GM12878 (cell line): ENCODE measurements around the gene MAPK8. TPM values are rescaled to one million over a fixed set of nuclear protein-coding genes. Genes with fewer than 3 reads are reported as not detected.

Experiments used
- ATAC-seq: fragments of 200-7000 bp; cut with Tn5 transposase; 3 replicates; pipeline ENCODE4 v1.9.1; 2020; ENCODE audit warnings: mild to moderate bottlenecking, moderate library complexity
- BruUV-seq: library from RNA; stranded (reverse); fragments of 400-500 nt; replicated peaks from 2 replicates; lab custom pipeline; 2021; lab: Mats Ljungman, UMichigan
- CTCF ChIA-PET: fragments of 300-600 bp; sonication (Branson Sonifier 250); formaldehyde crosslinking; extraction: SDS; loops from one replicate; lab custom pipeline; 2021; ENCODE audit warnings: inconsistent platforms; lab: Yijun Ruan, JAX
- POLR2A ChIA-PET: fragments of 350-600 bp; formaldehyde crosslinking; extraction: SDS; loops from one replicate; lab custom pipeline; 2021; ENCODE audit warnings: inconsistent platforms; lab: Charles Lee
- RAD21 ChIA-PET: fragments of 300-600 bp; sonication (Branson Sonifier 250); formaldehyde crosslinking; loops from one replicate; lab custom pipeline; 2023; ENCODE audit warnings: antibody characterized with exemption; ENCODE audit not compliant: unreplicated experiment; lab: Charles Lee
- SMC1A ChIA-PET: fragments of 300-600 bp; sonication (Branson Sonifier 250); formaldehyde crosslinking; loops from one replicate; lab custom pipeline; 2023; ENCODE audit not compliant: unreplicated experiment, uncharacterized antibody; lab: Charles Lee
- DNase-seq: peaks from one replicate; pipeline ENCODE4 v3.0.0-alpha.2; 2011; ENCODE audit warnings: low read depth, low spot score
- FAIRE-seq: peaks from 3 replicates; lab custom pipeline; 2011; peaks lifted over from hg19 to GRCh38; lab: Jason Lieb, UNC
- H2AFZ ChIP-seq: 2 replicates; pipeline ENCODE4 v1.6.0; 2011; ENCODE audit warnings: low read depth, low read length, control low read depth; ENCODE audit not compliant: control insufficient read depth
- H3K27ac ChIP-seq: 2 replicates; pipeline ENCODE4 v1.5.1; 2011; ENCODE audit warnings: control low read depth; ENCODE audit not compliant: control insufficient read depth, insufficient read depth
- H3K27me3 ChIP-seq, 2 experiments: replicated peaks in 1 of 2; 2 replicates each; pipeline versions ENCODE4 v1.6.0 to v1.6.1; 2011; ENCODE audit warnings: low read length in 1 of 2; ENCODE audit not compliant: control insufficient read depth in 2 of 2, insufficient read depth in 2 of 2
- H3K36me3 ChIP-seq, 2 experiments: 2 replicates each; pipeline ENCODE4 v1.5.1; 2011; ENCODE audit warnings: low read length in 1 of 2; ENCODE audit not compliant: control insufficient read depth in 2 of 2, insufficient read depth in 2 of 2
- H3K4me1 ChIP-seq: 2 replicates; pipeline ENCODE4 v1.6.1; 2011; ENCODE audit warnings: mild to moderate bottlenecking, low read length, moderate library complexity, mixed read lengths; ENCODE audit not compliant: control insufficient read depth, insufficient read depth
- H3K4me2 ChIP-seq: 2 replicates; pipeline ENCODE4 v1.6.0; 2011; ENCODE audit warnings: control low read depth; ENCODE audit not compliant: control insufficient read depth, insufficient read depth
- H3K4me3 ChIP-seq: fragments of 200-600 bp; sonication (generic); 2 replicates; pipeline ENCODE4 v1.5.1; 2016
- H3K79me2 ChIP-seq: 2 replicates; pipeline ENCODE4 v1.6.0; 2011; ENCODE audit warnings: low read length; ENCODE audit not compliant: control insufficient read depth, insufficient read depth
- H3K9ac ChIP-seq: 2 replicates; pipeline ENCODE4 v1.8.0; 2011; ENCODE audit warnings: low read length, control low read depth, mixed read lengths; ENCODE audit not compliant: control insufficient read depth, insufficient read depth
- H3K9me3 ChIP-seq: replicated peaks from 3 replicates; pipeline ENCODE4 v1.5.1; 2011; ENCODE audit warnings: mild to moderate bottlenecking, low read length; ENCODE audit not compliant: control insufficient read depth, insufficient read depth
- H4K20me1 ChIP-seq: 2 replicates; pipeline ENCODE4 v1.6.0; 2011; ENCODE audit not compliant: control insufficient read depth, insufficient read depth
- HDAC6 ChIP-seq: fragments of 200-600 bp; sonication (generic); IDR thresholded peaks from one replicate; pipeline ENCODE4 v1.8.0; 2017; ENCODE audit warnings: antibody characterized with exemption; ENCODE audit not compliant: unreplicated experiment
- NR2F1 ChIP-seq: fragments of 450-650 bp; conservative IDR thresholded peaks from 2 replicates; pipeline ENCODE4 v1.6.1; 2017; ENCODE audit warnings: mild to moderate bottlenecking
- NRF1 ChIP-seq: conservative IDR thresholded peaks from 2 replicates; pipeline ENCODE4 v1.6.1; 2011; ENCODE audit warnings: mild to moderate bottlenecking, low read depth, low read length, improper control_type of control experiment
- SMAD5 ChIP-seq: IDR thresholded peaks from 2 replicates; pipeline ENCODE4 v1.6.1; 2016; ENCODE audit warnings: antibody characterized with exemption, low read depth
- SUZ12 ChIP-seq: fragments of 200-600 bp; sonication (generic); IDR thresholded peaks from one replicate; pipeline ENCODE4 v1.6.1; 2018; ENCODE audit warnings: antibody characterized with exemption, mild to moderate bottlenecking; ENCODE audit not compliant: unreplicated experiment
- USF2 ChIP-seq: IDR thresholded peaks from 2 replicates; pipeline ENCODE4 v1.6.1; 2011; ENCODE audit warnings: low read depth, low read length, improper control_type of control experiment, borderline replicate concordance
- ZBTB40 ChIP-seq: fragments of 450-650 bp; IDR thresholded peaks from 2 replicates; pipeline ENCODE4 v1.6.1; 2016; ENCODE audit warnings: mild to moderate bottlenecking, moderate library complexity, borderline replicate concordance
- WGBS: methylation state at CpG from one replicate; pipeline ENCODE4 v1.1.6; 2016; ENCODE audit warnings: low lambda C conversion rate; ENCODE audit not compliant: insufficient replicate concordance, insufficient coverage; ENCODE audit errors: missing lambda C conversion rate; 5-methylcytosine and 5-hydroxymethylcytosine counted together
- in situ Hi-C: fragments of 300-500 bp; cut with MboI; formaldehyde crosslinking; loops from 9 replicates; pipeline ENCODE4 v1.14.3; 2018; ENCODE audit warnings: mixed read lengths
- intact Hi-C: fragments of 100-400 bp; cut with micrococcal nuclease; formaldehyde crosslinking; loops from one replicate; pipeline ENCODE4 v1.14.2; 2022; ENCODE audit not compliant: unreplicated experiment
- polyA plus RNA-seq, 11 experiments: library from polyadenylated mRNA; depleted of rRNA in 4 of 11; unstranded in 6 of 11; stranded (reverse) in 5 of 11; fragments of >200 nt; fragmentation: Nextera tagmentation in 4 of 11; fragmentation: Illumina TruSeq in 1 of 11; extraction: Ambion mirVana in 4 of 11; extraction: Trizol in 1 of 11; gene quantifications; 1 replicate in 1 of 11; 2 replicates in 10 of 11; pipeline versions ENCODE4 v1.2.1 to v1.2.3, GENCODE V29; 2011 to 2016; ENCODE audit warnings: inconsistent platforms in 2 of 11, missing spikeins in 2 of 11, low read depth in 1 of 11
- total RNA-seq, 4 experiments: library from RNA; depleted of rRNA in 3 of 4; stranded (reverse); fragments of >200 nt in 3 of 4; fragmentation: Illumina TruSeq in 1 of 4; extraction: Trizol in 1 of 4; gene quantifications; 2 replicates each; pipeline versions ENCODE4 v1.2.1 to v1.2.3, GENCODE V29; 2013 to 2021

Gene MAPK8
- total and polyA plus RNA-seq, 10 of the 15 experiments (the other 5 are each of a cell fraction or from before 2014, with no cell fraction given), result 3.9 to 102 (median 40.0) TPM

- no peaks in the 10 kb centered on the region for H3K9me3 ChIP-seq
- no peaks in the 10 kb centered on the region for H4K20me1 ChIP-seq
- TF ChIP-seq NR2F1 (no peak), HDAC6 (no peak), NRF1 (no peak), SUZ12 (no peak), SMAD5 (no peak), USF2 (no peak), ZBTB40 (no peak)
- ChIA-PET SMC1A (no interaction called here), POLR2A (no interaction called here), RAD21 (no interaction called here), CTCF (no interaction called here)
- no peaks in the 10 kb centered on the region; a peak in 2 of 4 replicates for H3K27me3 ChIP-seq
- no TSS peak for BruUV-seq
- 72% methylated on average over 27 of the region's 43 CpGs for WGBS
- no peak overlapping the region for H3K4me2 ChIP-seq
- no peak for DNase-seq
- FAIRE-seq, result no peak
- H3K36me3 ChIP-seq, result no peaks in the 10 kb centered on the region
- no peak for ATAC-seq
- no peaks in the 10 kb centered on the region for H3K4me1 ChIP-seq
- no peak overlapping the region for H2AFZ ChIP-seq
- no peak overlapping the region for H3K4me3 ChIP-seq
- in situ Hi-C loops (no loop called here), intact Hi-C loops (no loop called here)
- H3K9ac ChIP-seq, result no peak overlapping the region
- no peaks in the 10 kb centered on the region for H3K79me2 ChIP-seq
- H3K27ac ChIP-seq, result no peak overlapping the region
Observed at GRCh38 chr10:48450741-48451466, 144.4 kb downstream of the MAPK8 start.
